HL-60 (cell line): ENCODE results near the gene UCP2.

Source experiments
- DNase-seq, 2 experiments: peaks; one replicate each; pipeline ENCODE4 v3.0.0-alpha.2; 2010 to 2020; ENCODE audit warnings: low read depth in 1 of 2, low spot score in 1 of 2
- H3K27ac ChIP-seq: fragments of 250-450 bp; sonication (Bioruptor Pico); replicated peaks from 2 replicates; pipeline ENCODE4 v1.5.1; 2020; ENCODE audit warnings: mild to moderate bottlenecking, moderate library complexity
- H3K27me3 ChIP-seq: fragments of 250-450 bp; sonication (Bioruptor Pico); 2 replicates; pipeline ENCODE4 v1.5.1; 2021; ENCODE audit warnings: mild to moderate bottlenecking, moderate library complexity; ENCODE audit not compliant: insufficient read depth, poor library complexity, severe bottlenecking
- H3K4me3 ChIP-seq: replicated peaks from 2 replicates; pipeline ENCODE4 v1.5.1; 2011; ENCODE audit warnings: mild to moderate bottlenecking, control low read depth, low read length; ENCODE audit not compliant: insufficient read depth
- CTCF ChIP-seq: IDR thresholded peaks from one replicate; pipeline ENCODE4 v1.5.1; 2011; ENCODE audit warnings: low read length, control low read depth, inconsistent platforms; ENCODE audit not compliant: insufficient read depth
- GABPA ChIP-seq: IDR thresholded peaks from 2 replicates; pipeline ENCODE4 v1.6.1; 2012; ENCODE audit warnings: low read depth
- POLR2AphosphoS5 ChIP-seq: IDR thresholded peaks from 2 replicates; pipeline ENCODE4 v1.6.1; 2012; ENCODE audit warnings: low read depth
- REST ChIP-seq: IDR thresholded peaks from 2 replicates; pipeline ENCODE4 v1.6.1; 2012; ENCODE audit warnings: low read depth; ENCODE audit not compliant: insufficient replicate concordance
- SPI1 ChIP-seq: IDR thresholded peaks from 2 replicates; pipeline ENCODE4 v1.6.1; 2012; ENCODE audit warnings: low read depth, mild to moderate bottlenecking, borderline replicate concordance

UCP2 gene

GRCh38 chr11:73944085-73944484, 38.6 kb downstream of the UCP2 start:
- no peak for TF ChIP-seq GABPA
- no peak for TF ChIP-seq SPI1
- TF ChIP-seq REST, result no peak
- no peak for DNase-seq
- H3K4me3 ChIP-seq, result no peak overlapping the region
- no peak overlapping the region for H3K27ac ChIP-seq
- H3K27me3 ChIP-seq, result no peaks in the 10 kb centered on the region

GRCh38 chr11:73942010-73942409, 40.6 kb downstream of the UCP2 start:
- Histone ChIP-seq H3K27me3 (no peaks in the 10 kb centered on the region), H3K4me3 (no peak overlapping the region), H3K27ac (no peak overlapping the region)
- TF ChIP-seq SPI1, result no peak
- TF ChIP-seq GABPA, result no peak
- TF ChIP-seq CTCF, result no peak
- TF ChIP-seq POLR2AphosphoS5, result no peak
- TF ChIP-seq REST, result no peak
- no peak for DNase-seq

- H3K27me3 ChIP-seq, result no peaks in the 10 kb centered on the region
- H3K27ac ChIP-seq, result no peak overlapping the region
- DNase-seq, result no peak
- no peak overlapping the region for H3K4me3 ChIP-seq
- TF ChIP-seq POLR2AphosphoS5 (no peak), GABPA (no peak), SPI1 (no peak), CTCF (no peak), REST (no peak)
Measured at GRCh38 chr11:73940801-73941570, 41.7 kb downstream of the UCP2 start.
